Transverse colon (tissue), 4 donors: Measurements from ENCODE around the gene CPAMD8.

Source experiments
- POLR2A ChIP-seq: fragments of 450-650 bp; IDR thresholded peaks from one replicate; pipeline ENCODE4 v1.6.1; 2016; ENCODE audit warnings: antibody characterized with exemption, mild to moderate bottlenecking, moderate library complexity
- POLR2AphosphoS5 ChIP-seq, 3 donors: sonication (generic); formaldehyde crosslinking; IDR thresholded peaks; one replicate each; pipeline ENCODE4 v1.6.1; 2016; ENCODE audit warnings: antibody characterized with exemption in 3 of 3
- TF ChIP-seq, protein P1 (sequence below), 5 experiments: fragments of 200-600 bp in 3 of 5; fragments of 450-650 bp in 2 of 5; sonication (generic) in 3 of 5; IDR thresholded peaks; 1 replicate in 2 of 5; 2 replicates in 3 of 5; pipeline ENCODE4 v1.5.1; 2016 to 2017; ENCODE audit warnings: antibody characterized with exemption in 5 of 5, inconsistent platforms in 3 of 5, mild to moderate bottlenecking in 2 of 5, moderate library complexity in 1 of 5

DNA sequence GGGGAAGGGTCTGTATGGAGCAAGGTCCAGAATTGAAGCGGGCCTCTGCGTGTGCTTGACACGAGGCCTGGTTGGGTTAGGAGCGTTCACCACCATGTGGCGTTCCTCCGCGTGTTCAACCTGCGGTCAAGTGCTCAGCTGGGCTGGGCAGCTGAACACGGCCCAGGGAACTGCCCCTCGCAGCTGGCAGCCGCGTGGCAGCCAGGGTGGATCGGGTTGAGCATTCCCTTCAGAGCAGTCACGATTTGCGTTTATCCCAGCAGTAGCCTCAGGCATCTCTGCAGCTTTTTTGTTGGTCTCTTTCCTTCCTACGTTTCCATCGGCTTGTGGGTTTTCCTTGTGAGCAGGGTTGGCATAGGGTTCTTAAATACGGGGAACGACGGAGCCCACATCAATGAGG, 166.5 kb downstream of the CPAMD8 start:
- no peak for TF ChIP-seq POLR2AphosphoS5 (IDR thresholded peaks at IDR 0.05)
- TF ChIP-seq, protein P1, sequence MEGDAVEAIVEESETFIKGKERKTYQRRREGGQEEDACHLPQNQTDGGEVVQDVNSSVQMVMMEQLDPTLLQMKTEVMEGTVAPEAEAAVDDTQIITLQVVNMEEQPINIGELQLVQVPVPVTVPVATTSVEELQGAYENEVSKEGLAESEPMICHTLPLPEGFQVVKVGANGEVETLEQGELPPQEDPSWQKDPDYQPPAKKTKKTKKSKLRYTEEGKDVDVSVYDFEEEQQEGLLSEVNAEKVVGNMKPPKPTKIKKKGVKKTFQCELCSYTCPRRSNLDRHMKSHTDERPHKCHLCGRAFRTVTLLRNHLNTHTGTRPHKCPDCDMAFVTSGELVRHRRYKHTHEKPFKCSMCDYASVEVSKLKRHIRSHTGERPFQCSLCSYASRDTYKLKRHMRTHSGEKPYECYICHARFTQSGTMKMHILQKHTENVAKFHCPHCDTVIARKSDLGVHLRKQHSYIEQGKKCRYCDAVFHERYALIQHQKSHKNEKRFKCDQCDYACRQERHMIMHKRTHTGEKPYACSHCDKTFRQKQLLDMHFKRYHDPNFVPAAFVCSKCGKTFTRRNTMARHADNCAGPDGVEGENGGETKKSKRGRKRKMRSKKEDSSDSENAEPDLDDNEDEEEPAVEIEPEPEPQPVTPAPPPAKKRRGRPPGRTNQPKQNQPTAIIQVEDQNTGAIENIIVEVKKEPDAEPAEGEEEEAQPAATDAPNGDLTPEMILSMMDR (IDR thresholded peaks at IDR 0.05): no peak
- TF ChIP-seq POLR2A: no peak
